B cell (primary cell): ENCODE measurements around the gene SRRM1. TPM values are rescaled to one million over a fixed set of nuclear protein-coding genes. Genes with fewer than 3 reads are reported as not detected.
A peak's percentile ranks its signal among the peaks of the same experiment; 100 is the strongest.

ENCODE experiments used
- ATAC-seq: fragments of 200-7000 bp; cut with Tn5 transposase; one replicate; pipeline ENCODE4 v1.10.0; 2021; ENCODE audit warnings: low read depth, mild to moderate bottlenecking, moderate number of reproducible peaks, moderate library complexity
- CTCF ChIA-PET: fragments of 350-600 bp; sonication (Branson Sonifier 250); formaldehyde crosslinking; loops from one replicate; lab custom pipeline; 2021; ENCODE audit warnings: antibody characterized with exemption, inconsistent platforms; lab: Charles Lee
- POLR2A ChIA-PET: fragments of 350-600 bp; sonication (Branson Sonifier 250); formaldehyde crosslinking; loops from one replicate; lab custom pipeline; 2021; ENCODE audit warnings: antibody characterized with exemption; lab: Charles Lee
- DNase-seq: peaks from one replicate; pipeline ENCODE4 v3.0.0; 2013
- H2AFZ ChIP-seq: 2 replicates; pipeline ENCODE4 v1.6.1; 2012; ENCODE audit warnings: mild to moderate bottlenecking, low read depth, low read length; ENCODE audit not compliant: insufficient read depth, poor library complexity, severe bottlenecking
- H3K27ac ChIP-seq, 2 donors: 1 replicate in 1 of 2; 2 replicates in 1 of 2; pipeline ENCODE4 v1.5.1; 2012 to 2013; ENCODE audit warnings: low read length in 2 of 2, mild to moderate bottlenecking in 2 of 2, moderate library complexity in 1 of 2
- H3K27me3 ChIP-seq, 4 experiments: fragments of 200-600 bp in 1 of 4; sonication (generic) in 1 of 4; replicated peaks in 1 of 4; 1 replicate in 2 of 4; 2 replicates in 2 of 4; pipeline versions ENCODE4 v1.6.1 to v1.7.0; 2013 to 2016; ENCODE audit warnings: low read length in 3 of 4, mild to moderate bottlenecking in 2 of 4, mixed read lengths in 1 of 4, moderate library complexity in 1 of 4; ENCODE audit not compliant: insufficient read depth in 4 of 4, control insufficient read depth in 3 of 4; ENCODE audit errors: control extremely low read depth in 1 of 4
- H3K36me3 ChIP-seq, 2 experiments: replicated peaks in 1 of 2; 1 replicate in 1 of 2; 2 replicates in 1 of 2; pipeline versions ENCODE4 v1.6.1 to v1.7.1; 2013; ENCODE audit warnings: low read length in 1 of 2; ENCODE audit not compliant: insufficient read depth in 2 of 2, control insufficient read depth in 1 of 2; ENCODE audit errors: control extremely low read depth in 1 of 2, extremely low read depth in 1 of 2
- H3K4me1 ChIP-seq, 2 donors: fragments of 200-600 bp in 1 of 2; sonication (generic) in 1 of 2; 1 replicate in 1 of 2; 2 replicates in 1 of 2; pipeline versions ENCODE4 v1.5.1 to v1.6.1; 2013 to 2017; ENCODE audit warnings: low read length in 2 of 2; ENCODE audit not compliant: control insufficient read depth in 2 of 2, insufficient read depth in 2 of 2
- H3K4me2 ChIP-seq: replicated peaks from 2 replicates; pipeline ENCODE3; 2012; ENCODE audit warnings: mild to moderate bottlenecking, low read depth, low read length; ENCODE audit not compliant: poor library complexity, severe bottlenecking
- H3K4me3 ChIP-seq, 5 experiments: fragments of 200-600 bp in 1 of 5; sonication (generic) in 1 of 5; 1 replicate in 3 of 5; 2 replicates in 2 of 5; pipeline versions ENCODE4 v1.5.1 to v1.7.0; 2011 to 2016; ENCODE audit warnings: low read length in 4 of 5, mild to moderate bottlenecking in 4 of 5, low read depth in 2 of 5, control low read depth in 1 of 5, moderate library complexity in 1 of 5; ENCODE audit not compliant: insufficient read depth in 1 of 5; ENCODE audit errors: control extremely low read depth in 1 of 5, extremely low read depth in 1 of 5
- H3K79me2 ChIP-seq: fragments of 200-600 bp; sonication (generic); one replicate; pipeline ENCODE4 v1.6.0; 2016; ENCODE audit warnings: low read length; ENCODE audit not compliant: control insufficient read depth, insufficient read depth
- H3K9ac ChIP-seq: fragments of 200-600 bp; sonication (generic); 2 replicates; pipeline ENCODE4 v1.6.1; 2017; ENCODE audit warnings: mild to moderate bottlenecking, low read length, moderate library complexity
- H3K9me3 ChIP-seq, 3 donors: one replicate each; pipeline versions ENCODE4 v1.6.1 to v1.7.1; 2013; ENCODE audit warnings: low read length in 2 of 3; ENCODE audit not compliant: control insufficient read depth in 2 of 3, insufficient read depth in 1 of 3; ENCODE audit errors: control extremely low read depth in 1 of 3
- H4K20me1 ChIP-seq: 2 replicates; pipeline ENCODE4 v1.6.0; 2012; ENCODE audit warnings: mild to moderate bottlenecking, low read length; ENCODE audit not compliant: insufficient read depth, control insufficient read depth, poor library complexity, severe bottlenecking
- H3K27ac Mint-ChIP-seq: one replicate; pipeline ENCODE4 v1.8.0; 2021; ENCODE audit warnings: mixed read lengths
- H3K27me3 Mint-ChIP-seq: one replicate; pipeline ENCODE4 v1.8.0; 2021; ENCODE audit warnings: mixed read lengths
- H3K4me1 Mint-ChIP-seq: one replicate; pipeline ENCODE4 v1.8.0; 2021; ENCODE audit warnings: mixed read lengths
- H3K4me3 Mint-ChIP-seq: one replicate; pipeline ENCODE4 v1.8.0; 2021; ENCODE audit warnings: mixed read lengths
- H3K9me3 Mint-ChIP-seq: one replicate; pipeline ENCODE4 v1.8.0; 2022; ENCODE audit warnings: mixed read lengths; ENCODE audit not compliant: insufficient read depth
- CTCF ChIP-seq: fragments of 200-600 bp; IDR thresholded peaks from one replicate; pipeline ENCODE4 v1.8.0; 2022; ENCODE audit warnings: antibody characterized with exemption, mild to moderate bottlenecking
- EZH2 ChIP-seq: IDR thresholded peaks from 2 replicates; pipeline ENCODE4 v1.6.1; 2012; ENCODE audit warnings: borderline replicate concordance, low read depth, mild to moderate bottlenecking, moderate library complexity, low read length; ENCODE audit not compliant: insufficient read depth, poor library complexity, severe bottlenecking
- WGBS: methylation state at CpG from one replicate; pipeline ENCODE4 v1.1.5; 2013; ENCODE audit warnings: missing lambda C conversion rate; ENCODE audit not compliant: insufficient coverage; 5-methylcytosine and 5-hydroxymethylcytosine counted together
- intact Hi-C: fragments of 100-400 bp; cut with micrococcal nuclease; formaldehyde crosslinking; loops from one replicate; pipeline ENCODE4 v1.10.0; 2022
- polyA minus RNA-seq: library from RNA; depleted of rRNA, polyadenylated mRNA; stranded (reverse); fragments of >200 nt; gene quantifications from 2 replicates; pipeline ENCODE4 v1.2.3, GENCODE V29; 2012
- polyA plus RNA-seq: library from polyadenylated mRNA; depleted of rRNA; stranded (reverse); fragments of >200 nt; gene quantifications from 2 replicates; pipeline ENCODE4 v1.2.3, GENCODE V29; 2012
- total RNA-seq, 2 donors: library from RNA; stranded (reverse); fragments of 120-200 nt in 1 of 2; gene quantifications; 1 replicate in 1 of 2; 2 replicates in 1 of 2; pipeline versions ENCODE4 v1.2.3 to v1.2.4, GENCODE V29; 2013 to 2022

Gene SRRM1
- 226 and 238 TPM in 2 replicates for total RNA-seq
- total RNA-seq (2013) = 49.0 TPM
- polyA plus RNA-seq = 88.5 and 153 TPM in 2 replicates
- polyA minus RNA-seq = 36.5 and 79.8 TPM in 2 replicates

GRCh38 chr1:24642481-24643362, at the start of gene SRRM1:
TSS of gene SRRM1 (plus strand) at chr1:24643302. CDS start at chr1:24643327, 25 bp downstream.
- Histone ChIP-seq H3K27ac (peak within 1 kb of the TSS; percentile 98 to 99), H3K27me3 (no peaks in the 10 kb centered on the region), H3K4me1 (peaks cover 17 to 25% of the 10 kb centered on the region in 2 donors), H3K4me3 (peak within 1 kb of the TSS; percentile 81 to 99 (median 97)), H3K4me2 (peak within 1 kb of the TSS; percentile 86), H3K79me2 (peaks cover 50% of the 10 kb centered on the region), H4K20me1 (peaks cover 42% of the 10 kb centered on the region), H3K36me3 (peaks cover 4 to 18% of the 10 kb centered on the region in 2 experiments), H3K9ac (peak within 1 kb of the TSS; percentile 98), H3K9me3 (no peaks in the 10 kb centered on the region), H2AFZ (peak within 1 kb of the TSS; percentile 76)
- Mint-ChIP-seq H3K9me3 (no peaks in the 10 kb centered on the region), H3K27me3 (no peaks in the 10 kb centered on the region), H3K4me3 (peak within 1 kb of the TSS; percentile 96), H3K27ac (peak within 1 kb of the TSS; percentile 99), H3K4me1 (peaks cover 36% of the 10 kb centered on the region)
- CTCF ChIA-PET = interaction anchor here (1.1 to 2.4 kb wide), 12 partner anchors 46 to 452 kb away, joined by 3 to 17 read pairs (median 5); partner anchors contain the start of genes NIPAL3, RUNX3 and STPG1
- TF ChIP-seq CTCF (no peak), EZH2 (no peak)
- ATAC-seq = peak; percentile 90
- DNase-seq = peak; percentile 100
- POLR2A ChIA-PET = interaction anchor here (0.6 to 1.5 kb wide), 10 partner anchors 18 to 678 kb away, joined by 3 to 10 read pairs (median 4); no protein-coding TSS in a partner anchor
- under 1% methylated on average over 95 of the region's 95 CpGs for WGBS
- intact Hi-C loops = loop anchor here (1.0 to 10.0 kb wide), 9 partner anchors 102 to 788 kb away; partner anchors contain the start of genes CLIC4, MACO1, NIPAL3 and RCAN3

- ChIA-PET CTCF (no interaction called here), POLR2A (no interaction called here)
- Mint-ChIP-seq H3K27ac (no peak overlapping the region), H3K4me1 (no peaks in the 10 kb centered on the region), H3K9me3 (no peaks in the 10 kb centered on the region), H3K4me3 (no peak overlapping the region), H3K27me3 (peaks cover 17% of the 10 kb centered on the region)
- H3K4me3 ChIP-seq = no peak overlapping the region
- H3K4me1 ChIP-seq = no peaks in the 10 kb centered on the region
- H3K79me2 ChIP-seq = no peaks in the 10 kb centered on the region
- TF ChIP-seq EZH2 (no peak), CTCF (no peak)
- H3K27me3 ChIP-seq = peaks cover 0 to 7% (median 0%) of the 10 kb centered on the region in 4 experiments
- DNase-seq (no peak), ATAC-seq (no peak)
- H3K9ac ChIP-seq = no peak overlapping the region
- H4K20me1 ChIP-seq = no peaks in the 10 kb centered on the region
- no peak overlapping the region for H2AFZ ChIP-seq
- H3K9me3 ChIP-seq = no peaks in the 10 kb centered on the region
- no peak overlapping the region for H3K27ac ChIP-seq
- no peak overlapping the region for H3K4me2 ChIP-seq
- WGBS = 83% methylated on average over 2 of the region's 3 CpGs
- H3K36me3 ChIP-seq = no peaks in the 10 kb centered on the region
- intact Hi-C loops = no loop called here
Observed at GRCh38 chr1:24594328-24594598, 48.8 kb upstream of the SRRM1 start.
